NCI-H2107 treated with DMSO at 0.1 percent for 48 hours (cell line): ENCODE measurements around the gene CCDC13.

Experiments used
- DNase-seq: peaks from one replicate; lab custom pipeline; 2025; ENCODE audit not compliant: unreplicated experiment; lab: John Stamatoyannopoulos, UW

CCDC13 gene

GRCh38 chr3:42800251-42800650 is 27.2 kb upstream of the CCDC13 start:
- no peak for DNase-seq

GRCh38 chr3:42799376-42799775 is 26.3 kb upstream of the CCDC13 start:
- no peak for DNase-seq

- DNase-seq: no peak
Observed at GRCh38 chr3:42796332-42796885, 23.4 kb upstream of the CCDC13 start.

GRCh38 chr3:42795621-42796181 is 22.6 kb upstream of the CCDC13 start:
- DNase-seq: no peak

GRCh38 chr3:42790714-42791229 is 17.7 kb upstream of the CCDC13 start:
- DNase-seq: peak; percentile 4

GRCh38 chr3:42786631-42787030 is 13.6 kb upstream of the CCDC13 start:
- DNase-seq: no peak

- no peak for DNase-seq
Observed at GRCh38 chr3:42786212-42786611, 13.2 kb upstream of the CCDC13 start.

- peak; percentile 5 for DNase-seq
Observed at GRCh38 chr3:42780892-42781700, 8.0 kb upstream of the CCDC13 start.

GRCh38 chr3:42780398-42780797 is 7.3 kb upstream of the CCDC13 start:
- no peak for DNase-seq

- DNase-seq: no peak
Observed at GRCh38 chr3:42778644-42779043, 5.6 kb upstream of the CCDC13 start.

GRCh38 chr3:42773409-42773751 is 327 bp upstream of the CCDC13 start:
- no peak for DNase-seq

GRCh38 chr3:42771271-42771670 is 1.8 kb downstream of the CCDC13 start:
- no peak for DNase-seq

- no peak for DNase-seq
Observed at GRCh38 chr3:42769477-42770131, 3.4 kb downstream of the CCDC13 start.

GRCh38 chr3:42764561-42765295 is 8.3 kb downstream of the CCDC13 start:
- DNase-seq: no peak

- no peak for DNase-seq
Observed at GRCh38 chr3:42764115-42764514, 8.9 kb downstream of the CCDC13 start.

GRCh38 chr3:42763021-42763420 is 10.0 kb downstream of the CCDC13 start:
- DNase-seq: no peak

- DNase-seq: no peak
Observed at GRCh38 chr3:42762046-42762724, 10.9 kb downstream of the CCDC13 start.

- no peak for DNase-seq
Observed at GRCh38 chr3:42758126-42758525, 14.9 kb downstream of the CCDC13 start.

- DNase-seq: no peak
Observed at GRCh38 chr3:42756681-42757213, 16.3 kb downstream of the CCDC13 start.
